Thoracic aorta (tissue), 2 donors: Measurements from ENCODE around the gene ARFRP1. TPM values are rescaled to one million over a fixed set of nuclear protein-coding genes. Genes with fewer than 3 reads are reported as not detected.

Experiments
- ATAC-seq: fragments of 150-250 bp; one replicate; pipeline ENCODE4 v1.8.0; 2017; ENCODE audit warnings: low read depth; ENCODE audit not compliant: insufficient number of reproducible peaks, low FRiP score
- DNase-seq: peaks from one replicate; pipeline ENCODE4 v3.0.0-alpha.2; 2020; ENCODE audit warnings: low spot score
- H3K27ac ChIP-seq, 2 donors: fragments of 200-600 bp; sonication (generic); 1 replicate in 1 of 2; 2 replicates in 1 of 2; pipeline ENCODE4 v1.5.1; 2016; ENCODE audit warnings: mild to moderate bottlenecking in 2 of 2, moderate library complexity in 2 of 2
- H3K27me3 ChIP-seq: fragments of 200-600 bp; sonication (generic); replicated peaks from 2 replicates; pipeline ENCODE4 v1.6.0; 2016; ENCODE audit warnings: mild to moderate bottlenecking; ENCODE audit not compliant: insufficient read depth
- H3K36me3 ChIP-seq: fragments of 200-600 bp; sonication (generic); one replicate; pipeline ENCODE4 v1.5.1; 2016
- H3K4me1 ChIP-seq, 2 donors: fragments of 200-600 bp; sonication (generic); 1 replicate in 1 of 2; 2 replicates in 1 of 2; pipeline versions ENCODE4 v1.5.1 to v1.6.0; 2016; ENCODE audit warnings: low read depth in 2 of 2, mild to moderate bottlenecking in 1 of 2; ENCODE audit not compliant: control insufficient read depth in 1 of 2
- H3K4me3 ChIP-seq: fragments of 200-600 bp; sonication (generic); 2 replicates; pipeline ENCODE4 v1.5.1; 2016; ENCODE audit warnings: mild to moderate bottlenecking
- H3K9me3 ChIP-seq: fragments of 200-600 bp; sonication (generic); 2 replicates; pipeline ENCODE4 v1.5.1; 2016
- CTCF ChIP-seq: fragments of 200-600 bp; sonication (generic); IDR thresholded peaks from one replicate; pipeline ENCODE4 v1.5.1; 2019; ENCODE audit warnings: antibody characterized with exemption
- total RNA-seq, 2 donors: library from RNA; depleted of rRNA; stranded (reverse); fragments of >200 nt; gene quantifications; one replicate each; pipeline versions ENCODE4 v1.1.0 to v1.2.3, GENCODE V29; 2016

The ARFRP1 gene
- total RNA-seq, 2 donors from 2014 or later, result 56.4 to 57.8 TPM

- H3K27ac ChIP-seq, result peak overlapping the region; percentile 77 to 87
- no peaks in the 10 kb centered on the region for H3K27me3 ChIP-seq
- H3K36me3 ChIP-seq, result peaks cover 8% of the 10 kb centered on the region
- TF ChIP-seq CTCF, result no peak
- peak; percentile 59 for DNase-seq
- peak; percentile 91 for ATAC-seq
- no peaks in the 10 kb centered on the region for H3K9me3 ChIP-seq
- peaks cover 16 to 45% of the 10 kb centered on the region in 2 donors for H3K4me1 ChIP-seq
- peak overlapping the region; percentile 38 for H3K4me3 ChIP-seq
Measured at GRCh38 chr20:63682384-63683139, 25.2 kb downstream of the ARFRP1 start.

- no peak for TF ChIP-seq CTCF
- no peaks in the 10 kb centered on the region for H3K9me3 ChIP-seq
- H3K36me3 ChIP-seq, result peaks cover 8% of the 10 kb centered on the region
- ATAC-seq, result no peak
- H3K4me1 ChIP-seq, result peaks cover 12 to 40% of the 10 kb centered on the region in 2 donors
- no peaks in the 10 kb centered on the region for H3K27me3 ChIP-seq
- H3K4me3 ChIP-seq, result peak overlapping the region; percentile 6
- H3K27ac ChIP-seq, result peak overlapping the region; percentile 77 to 87
- no peak for DNase-seq
Measured at GRCh38 chr20:63681609-63682142, 26.1 kb downstream of the ARFRP1 start.

GRCh38 chr20:63680857-63681608 lies 26.7 kb downstream of the ARFRP1 start:
- TF ChIP-seq CTCF, result no peak
- ATAC-seq (no peak), DNase-seq (no peak)
- peaks cover 12 to 33% of the 10 kb centered on the region in 2 donors for H3K4me1 ChIP-seq
- H3K27ac ChIP-seq, result peak overlapping the region; percentile 77 to 87
- H3K36me3 ChIP-seq, result peaks cover 8% of the 10 kb centered on the region
- H3K4me3 ChIP-seq, result no peak overlapping the region
- no peaks in the 10 kb centered on the region for H3K9me3 ChIP-seq
- H3K27me3 ChIP-seq, result no peaks in the 10 kb centered on the region

GRCh38 chr20:63680427-63680826 lies 27.3 kb downstream of the ARFRP1 start:
- no peak for TF ChIP-seq CTCF
- Histone ChIP-seq H3K27ac (peak overlapping the region in 1 of 2 donors; percentile 87), H3K27me3 (no peaks in the 10 kb centered on the region), H3K36me3 (peaks cover 8% of the 10 kb centered on the region), H3K4me3 (no peak overlapping the region), H3K4me1 (peaks cover 12 to 28% of the 10 kb centered on the region in 2 donors), H3K9me3 (no peaks in the 10 kb centered on the region)
- ATAC-seq (no peak), DNase-seq (no peak)

- ATAC-seq, result no peak
- no peak for TF ChIP-seq CTCF
- DNase-seq, result no peak
- peaks cover 8% of the 10 kb centered on the region for H3K36me3 ChIP-seq
- no peak overlapping the region for H3K27ac ChIP-seq
- H3K4me1 ChIP-seq, result peaks cover 12 to 28% of the 10 kb centered on the region in 2 donors
- H3K4me3 ChIP-seq, result no peak overlapping the region
- no peaks in the 10 kb centered on the region for H3K9me3 ChIP-seq
- H3K27me3 ChIP-seq, result no peaks in the 10 kb centered on the region
Measured at GRCh38 chr20:63679799-63680305, 27.9 kb downstream of the ARFRP1 start.
